IPS-18c (cell line): Measurements from ENCODE around the gene SCRT2.

Experiments
- H3K4me3 ChIP-seq: 2 replicates; pipeline ENCODE4 v1.7.0; 2013; ENCODE audit warnings: low read depth, mild to moderate bottlenecking, low read length, moderate library complexity; ENCODE audit not compliant: insufficient read depth
- H3K9me3 ChIP-seq: one replicate; pipeline ENCODE4 v1.6.1; 2013; ENCODE audit warnings: mild to moderate bottlenecking, low read length, moderate library complexity; ENCODE audit not compliant: control insufficient read depth, insufficient read depth

Gene SCRT2

DNA sequence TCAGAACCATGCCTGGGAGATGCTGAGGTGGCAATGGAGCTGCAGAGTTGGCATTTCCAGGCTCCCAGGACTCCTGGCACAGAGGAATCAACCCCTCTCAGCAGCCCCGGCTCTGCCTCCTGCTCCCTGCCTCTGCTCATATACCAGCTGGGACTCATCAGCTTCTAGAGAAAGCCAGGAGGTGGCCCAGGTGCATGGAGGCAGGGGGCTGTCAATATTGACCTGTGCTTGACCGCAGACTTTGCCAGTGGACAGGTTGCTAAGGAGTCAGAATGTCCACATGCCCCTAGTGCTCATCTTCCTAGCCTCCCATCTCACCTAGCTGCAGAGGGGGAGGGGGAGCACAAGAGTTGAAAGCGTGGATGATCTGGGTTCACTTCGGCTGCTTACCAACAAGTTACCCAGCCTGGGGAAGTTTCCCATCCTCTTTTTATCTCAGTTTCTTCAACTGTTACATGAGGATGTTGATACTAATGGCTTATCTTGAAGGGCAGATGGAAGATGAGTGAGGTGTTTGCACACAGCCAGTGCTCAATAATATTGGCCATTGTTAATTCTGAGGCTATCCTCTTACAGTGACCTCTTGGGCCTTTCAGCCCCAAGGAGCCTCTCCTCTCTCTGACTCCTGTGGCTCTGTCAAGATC lies 9.2 kb upstream of the SCRT2 start:
- Histone ChIP-seq H3K9me3 (no peaks in the 10 kb centered on the region), H3K4me3 (no peak overlapping the region)

DNA sequence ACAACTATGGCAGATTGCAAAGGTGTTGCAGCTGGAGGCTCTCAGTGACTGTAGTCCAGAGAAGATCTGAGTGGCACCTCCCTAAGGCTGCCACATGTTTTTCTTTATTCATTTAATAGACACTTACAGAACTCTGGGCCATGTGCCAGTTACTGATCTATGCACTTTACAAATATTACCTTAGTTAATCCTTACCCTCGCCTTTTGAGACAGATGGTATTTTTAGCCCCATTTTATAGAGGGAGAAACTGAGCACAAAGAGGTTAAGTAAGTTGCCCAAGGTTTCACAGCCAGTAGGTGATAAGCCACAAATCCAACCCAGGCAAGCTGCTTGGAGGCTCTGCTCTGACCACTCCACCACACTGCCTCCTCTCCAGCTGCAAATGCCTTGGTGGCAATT lies 6.5 kb upstream of the SCRT2 start:
- H3K4me3 ChIP-seq = no peak overlapping the region
- H3K9me3 ChIP-seq = no peaks in the 10 kb centered on the region

DNA sequence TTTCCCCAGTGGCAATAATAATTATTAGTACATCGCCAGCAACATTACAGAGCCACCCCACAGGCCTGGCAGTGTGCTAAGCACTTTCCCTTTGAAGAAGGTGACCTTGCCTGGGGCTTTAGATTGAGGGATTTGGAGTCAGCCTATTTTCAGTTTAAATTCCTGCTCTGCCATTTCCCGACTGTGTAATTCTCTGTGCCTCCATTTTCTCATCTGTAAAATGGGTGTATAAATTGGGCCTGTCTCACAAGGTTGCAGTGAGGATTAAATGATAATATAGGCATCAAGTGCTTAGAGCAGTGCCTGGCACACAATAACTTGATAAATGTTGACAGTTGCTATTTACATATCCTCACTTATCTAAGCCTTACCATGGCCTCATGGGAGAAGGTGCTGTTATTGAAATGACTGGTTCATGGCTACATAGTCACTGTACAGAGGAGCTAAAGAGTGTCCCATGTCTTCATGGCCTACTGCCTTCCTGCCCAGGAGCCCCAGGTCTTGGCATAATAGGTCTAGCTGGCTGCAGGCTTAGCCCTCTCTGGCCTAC lies 5.1 kb upstream of the SCRT2 start:
- H3K4me3 ChIP-seq = no peak overlapping the region

DNA sequence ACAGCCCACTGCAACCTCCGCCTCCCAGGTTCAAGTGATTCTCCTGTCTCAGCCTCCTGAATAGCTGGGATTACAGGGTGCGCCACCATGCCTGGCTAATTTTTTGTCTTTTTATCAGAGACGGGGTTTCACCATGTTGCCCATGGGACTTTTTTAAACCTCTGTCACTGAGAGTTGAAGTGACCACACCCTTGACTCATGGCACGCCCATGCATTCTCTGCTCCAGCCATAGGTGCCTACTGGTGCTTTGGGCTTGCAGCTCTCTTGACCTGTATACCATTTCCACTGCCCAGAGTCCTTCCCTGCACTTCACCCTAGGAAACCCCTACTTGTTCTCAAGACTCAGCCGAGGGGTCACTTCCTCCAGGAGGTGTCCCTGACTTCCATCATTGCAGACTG lies 2.4 kb upstream of the SCRT2 start:
- H3K9me3 ChIP-seq = no peaks in the 10 kb centered on the region
- H3K4me3 ChIP-seq = no peak overlapping the region

More for the DNA sequence above, 5.1 kb upstream of the SCRT2 start:
- no peaks in the 10 kb centered on the region for H3K9me3 ChIP-seq

DNA sequence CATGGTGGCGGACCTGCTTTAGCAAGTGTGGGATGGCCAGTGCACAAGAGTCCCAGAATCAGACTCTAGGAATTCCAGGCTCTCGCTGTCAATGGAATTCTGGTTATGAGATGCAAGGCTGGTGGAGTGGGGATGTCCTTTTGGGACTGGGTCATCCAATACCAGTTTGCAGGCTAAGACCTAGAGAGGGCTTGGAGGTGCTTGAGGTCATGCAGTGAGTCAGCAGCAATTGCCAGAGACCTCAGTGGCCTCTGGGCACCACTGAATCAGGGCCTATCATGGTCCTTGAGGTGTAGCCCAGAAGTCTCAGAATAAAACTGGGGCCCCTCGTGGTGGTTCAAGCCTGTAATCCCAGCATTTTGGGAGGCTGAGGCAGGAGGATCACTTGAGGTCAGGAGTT lies 1.4 kb upstream of the SCRT2 start:
- Histone ChIP-seq H3K4me3 (peak overlapping the region; percentile 74), H3K9me3 (no peaks in the 10 kb centered on the region)

DNA sequence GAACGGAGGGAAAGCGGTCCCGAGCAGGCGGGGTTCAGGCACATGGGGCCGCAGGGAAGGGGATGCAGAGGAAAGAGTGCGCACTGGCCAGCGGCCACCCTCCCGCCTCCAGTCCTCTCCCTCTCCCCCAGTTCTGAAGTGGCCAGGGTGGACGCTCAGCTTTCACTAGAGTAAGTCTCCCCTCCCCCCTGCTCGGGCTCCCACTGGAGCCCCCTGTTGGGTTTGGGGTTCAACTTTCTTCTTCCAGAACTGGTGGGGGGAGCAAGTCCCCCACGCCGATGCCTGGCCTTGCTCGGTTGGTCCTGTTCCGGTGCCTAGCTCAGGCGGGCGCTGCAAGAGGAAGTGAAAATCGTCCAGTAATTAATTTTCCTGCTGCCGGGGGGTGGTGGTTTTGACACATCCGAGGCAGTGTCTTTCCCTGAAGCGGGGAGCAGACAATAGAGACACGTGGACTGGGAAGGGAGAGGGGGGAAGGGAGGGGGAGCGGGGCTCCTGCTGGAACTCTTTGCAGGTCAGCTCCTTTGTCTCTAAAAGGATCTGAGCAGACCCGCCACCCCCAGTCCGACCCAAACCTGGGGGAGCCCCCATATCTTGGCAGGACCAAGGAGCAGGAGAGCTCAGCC lies 824 bp upstream of the SCRT2 start:
- H3K4me3 ChIP-seq = peak overlapping the region; percentile 74
- no peaks in the 10 kb centered on the region for H3K9me3 ChIP-seq

DNA sequence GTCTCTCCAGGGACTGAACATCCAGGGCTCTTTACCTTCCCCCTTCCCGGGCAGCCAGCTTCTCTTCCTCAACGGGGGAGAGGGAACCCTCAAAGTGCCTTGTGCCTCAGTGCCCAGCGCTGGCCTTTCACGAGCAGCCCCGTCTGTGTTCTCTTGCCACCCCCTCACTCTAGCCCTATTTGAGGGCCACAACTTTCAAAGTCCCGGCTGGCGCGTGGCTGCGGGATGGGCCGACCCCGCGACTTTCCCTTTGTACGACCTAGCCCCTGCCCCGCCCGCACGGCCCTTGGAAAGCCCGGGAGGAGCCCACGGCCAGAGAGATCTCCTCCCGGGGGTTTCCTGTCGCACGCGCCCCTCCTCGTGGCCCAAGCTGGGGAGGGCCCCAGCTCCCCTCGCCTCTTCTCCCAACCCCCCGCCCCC lies 559 bp downstream of the SCRT2 start:
- H3K9me3 ChIP-seq = no peaks in the 10 kb centered on the region
- H3K4me3 ChIP-seq = peak overlapping the region; percentile 49

DNA sequence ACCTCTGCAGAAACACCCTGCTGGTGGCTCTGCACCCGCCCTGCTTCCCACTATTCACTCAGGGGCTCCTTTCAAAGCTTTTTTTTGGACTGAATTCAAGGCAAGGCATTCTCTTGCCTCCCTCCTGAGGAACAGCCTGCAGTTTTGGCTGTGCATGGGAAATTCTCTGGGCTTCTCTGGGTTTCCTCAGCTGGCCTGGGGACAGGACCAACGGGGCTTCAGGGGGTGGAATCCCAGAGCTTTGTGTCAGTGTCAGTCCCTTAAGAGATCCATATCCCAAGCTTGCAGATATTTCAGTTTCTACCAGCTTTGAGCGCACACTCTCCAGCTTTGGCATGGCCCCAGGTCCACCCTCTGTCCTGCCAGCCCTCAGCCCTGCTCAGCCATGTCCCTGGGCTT lies 2.0 kb downstream of the SCRT2 start:
- Histone ChIP-seq H3K4me3 (no peak overlapping the region), H3K9me3 (no peaks in the 10 kb centered on the region)

DNA sequence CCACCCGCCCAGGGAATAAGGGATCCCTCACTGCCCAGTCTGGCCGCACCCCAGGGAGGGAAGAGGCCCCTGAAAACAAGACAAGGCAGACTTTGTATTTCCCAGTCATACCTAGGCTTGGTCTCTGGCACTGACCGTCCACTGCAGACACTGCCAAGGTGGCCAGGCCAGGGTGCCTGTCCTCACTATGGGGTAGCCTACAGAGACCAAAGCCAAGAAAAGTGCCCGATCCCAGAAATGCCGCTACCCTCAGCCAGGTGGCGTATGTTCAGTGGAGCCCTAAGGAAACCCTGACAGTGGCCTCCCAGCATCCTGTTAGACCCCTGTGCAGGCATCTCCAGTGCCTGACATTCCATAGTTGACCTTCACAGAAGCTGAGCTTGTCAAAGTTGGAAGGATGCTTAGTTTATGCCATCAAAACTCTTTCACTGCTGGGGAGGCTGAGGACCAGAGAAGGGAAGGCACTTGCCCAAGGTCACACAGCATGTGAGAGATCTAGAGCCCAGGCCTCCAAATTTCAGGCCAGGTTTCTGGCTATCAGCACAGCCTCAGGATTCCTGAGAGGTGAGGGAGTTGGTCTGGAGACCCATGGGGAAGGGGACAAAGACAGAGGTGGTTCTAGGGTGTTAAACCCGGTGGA lies 2.5 kb downstream of the SCRT2 start:
- no peaks in the 10 kb centered on the region for H3K9me3 ChIP-seq
- H3K4me3 ChIP-seq = no peak overlapping the region

DNA sequence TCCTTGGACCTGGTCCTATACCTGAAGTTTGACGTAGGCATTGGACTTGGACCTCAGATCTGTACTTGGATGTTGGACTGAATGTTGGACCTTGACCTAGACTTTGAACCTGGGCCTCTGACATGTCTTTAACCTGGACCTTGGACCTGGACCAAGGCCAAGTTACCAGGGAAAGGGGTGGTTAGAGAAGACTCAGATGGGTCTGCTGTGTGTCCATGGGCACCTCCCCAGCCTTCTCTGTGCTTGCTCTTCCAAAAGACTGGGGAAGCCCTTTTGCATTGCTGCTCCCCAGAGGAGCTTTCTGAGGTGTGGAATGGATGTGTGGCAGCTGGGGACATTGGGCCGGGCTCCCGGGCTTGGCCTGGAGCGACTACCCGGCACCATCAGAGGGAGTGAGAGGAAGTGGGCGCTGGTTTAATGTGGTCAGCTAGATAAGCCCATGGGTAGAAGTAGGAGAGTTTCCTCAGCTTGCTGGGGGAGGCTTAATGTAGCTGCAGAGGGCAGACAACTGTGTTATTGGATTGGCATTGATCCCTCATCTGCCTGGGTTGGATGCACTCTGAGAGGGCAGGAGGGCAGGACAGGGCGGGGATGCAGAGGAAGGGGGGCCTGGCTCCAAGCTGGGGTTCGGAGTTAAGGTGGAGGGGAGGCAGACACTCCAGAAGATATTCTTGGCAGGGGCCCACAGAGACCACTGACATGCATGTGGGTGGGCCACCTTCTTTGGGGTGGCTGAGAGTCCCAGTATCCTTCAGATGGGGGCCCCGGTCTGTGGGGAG lies 4.2 kb downstream of the SCRT2 start:
- Histone ChIP-seq H3K4me3 (no peak overlapping the region), H3K9me3 (no peaks in the 10 kb centered on the region)

DNA sequence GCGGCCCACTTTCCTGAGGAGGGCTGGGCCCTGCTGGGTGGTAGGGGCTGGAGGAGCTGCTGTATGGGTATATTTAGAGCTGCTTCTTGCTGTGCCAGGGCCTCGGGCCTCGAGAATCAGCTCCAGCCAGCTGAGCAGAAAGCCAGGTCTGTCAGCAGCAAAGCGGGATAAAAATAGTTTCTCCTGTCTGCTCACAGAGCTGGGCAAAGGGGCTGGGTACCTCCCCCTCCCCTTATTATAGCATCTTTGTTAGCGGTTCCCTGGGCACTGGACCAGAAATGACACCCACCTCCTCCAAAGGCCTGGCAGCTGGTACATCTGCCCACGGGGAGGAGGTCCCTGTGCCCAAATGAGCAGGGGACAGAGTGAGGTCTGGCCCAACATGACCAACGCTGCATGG lies 6.0 kb downstream of the SCRT2 start:
- no peaks in the 10 kb centered on the region for H3K9me3 ChIP-seq
- H3K4me3 ChIP-seq = no peak overlapping the region

DNA sequence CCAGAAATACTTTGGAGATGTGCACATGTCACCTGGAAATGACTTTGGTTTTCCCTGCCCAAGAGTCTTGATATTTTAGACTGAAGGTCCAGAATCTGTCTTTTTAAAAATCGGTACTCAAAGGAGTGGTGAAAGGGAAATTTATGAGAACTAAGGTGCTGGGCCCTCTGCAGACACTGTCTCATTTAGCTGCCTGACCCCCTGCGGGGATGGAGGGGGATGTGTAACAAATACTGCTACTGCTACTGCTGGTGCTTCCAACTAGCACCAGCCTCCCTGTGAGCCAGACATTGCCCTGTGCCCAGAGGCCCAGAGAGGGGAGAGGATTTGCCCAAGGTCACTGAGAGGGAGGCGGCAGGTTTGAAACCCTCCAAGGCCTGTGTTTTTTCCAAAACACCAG lies 7.0 kb downstream of the SCRT2 start:
- Histone ChIP-seq H3K4me3 (no peak overlapping the region), H3K9me3 (no peaks in the 10 kb centered on the region)

DNA sequence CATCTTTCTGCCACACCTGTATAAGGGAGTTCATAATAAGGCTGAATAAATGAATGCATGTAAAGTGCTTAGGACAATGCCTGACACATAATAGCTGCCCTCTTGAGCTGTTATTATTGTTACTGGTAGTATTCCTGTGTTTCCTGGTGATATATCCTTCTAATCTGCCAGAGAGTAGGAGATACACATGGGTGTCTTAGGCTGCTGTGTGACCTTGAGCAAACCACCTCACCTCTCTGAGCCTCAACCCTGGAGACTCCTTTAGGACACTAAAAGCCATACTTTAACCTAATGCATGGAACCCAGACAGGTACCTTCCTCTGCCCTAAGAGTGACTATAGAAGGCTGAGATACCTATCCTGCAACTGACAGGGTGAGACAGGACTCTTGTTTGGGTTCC lies 7.6 kb downstream of the SCRT2 start:
- Histone ChIP-seq H3K9me3 (no peaks in the 10 kb centered on the region), H3K4me3 (no peak overlapping the region)

DNA sequence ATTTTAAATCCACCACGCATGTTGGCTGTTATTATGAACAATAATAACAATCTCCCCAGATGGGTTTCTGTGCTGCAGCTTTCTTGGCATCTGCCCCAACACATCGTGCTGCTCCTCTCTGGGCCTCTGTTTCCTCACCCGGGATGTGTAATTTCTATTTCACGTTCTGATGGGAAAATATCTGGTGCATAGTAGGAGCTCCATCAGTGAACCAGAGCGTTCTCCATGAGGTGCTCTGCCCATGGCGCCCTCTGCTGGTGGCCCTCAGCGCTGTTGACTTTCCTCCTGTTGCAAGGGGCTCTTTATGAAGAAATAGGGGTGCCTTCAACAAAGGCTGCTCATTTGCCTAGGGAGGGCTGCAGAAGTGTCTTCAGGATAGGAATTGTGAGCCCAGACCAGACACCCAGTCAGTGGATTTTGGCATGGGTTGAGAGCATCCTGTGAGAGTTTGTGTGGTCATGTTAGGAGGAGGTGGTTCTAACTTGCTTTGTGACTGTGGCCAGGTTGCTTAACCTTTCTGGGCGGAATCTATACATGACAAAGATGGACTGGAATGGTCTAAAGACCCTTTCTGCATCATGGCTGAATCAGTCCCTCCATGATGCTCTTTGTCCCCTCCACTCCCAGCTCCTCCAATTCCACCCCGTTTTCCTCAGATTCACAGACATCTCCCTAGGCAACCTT lies 8.1 kb downstream of the SCRT2 start:
- no peaks in the 10 kb centered on the region for H3K9me3 ChIP-seq
- H3K4me3 ChIP-seq = no peak overlapping the region

DNA sequence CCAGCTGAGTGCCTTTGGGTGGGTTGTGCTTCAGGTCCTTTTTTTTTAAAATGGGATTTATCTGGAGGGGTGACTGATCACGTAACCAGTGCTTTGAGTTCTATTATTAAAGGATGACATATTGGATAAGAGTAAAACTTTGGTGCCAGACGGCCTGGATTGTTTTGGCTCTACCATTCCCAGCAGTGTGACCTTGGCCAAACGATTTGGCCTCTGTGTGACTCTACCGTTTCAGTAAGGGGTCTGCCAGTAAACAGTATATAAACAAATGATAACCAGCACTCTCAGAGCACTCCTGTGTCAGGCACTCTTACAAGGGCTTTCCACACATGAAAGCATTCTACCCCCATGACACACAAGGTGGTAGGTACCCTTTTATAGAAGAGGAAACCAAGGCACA lies 8.7 kb downstream of the SCRT2 start:
- no peak overlapping the region for H3K4me3 ChIP-seq
- H3K9me3 ChIP-seq = no peaks in the 10 kb centered on the region

DNA sequence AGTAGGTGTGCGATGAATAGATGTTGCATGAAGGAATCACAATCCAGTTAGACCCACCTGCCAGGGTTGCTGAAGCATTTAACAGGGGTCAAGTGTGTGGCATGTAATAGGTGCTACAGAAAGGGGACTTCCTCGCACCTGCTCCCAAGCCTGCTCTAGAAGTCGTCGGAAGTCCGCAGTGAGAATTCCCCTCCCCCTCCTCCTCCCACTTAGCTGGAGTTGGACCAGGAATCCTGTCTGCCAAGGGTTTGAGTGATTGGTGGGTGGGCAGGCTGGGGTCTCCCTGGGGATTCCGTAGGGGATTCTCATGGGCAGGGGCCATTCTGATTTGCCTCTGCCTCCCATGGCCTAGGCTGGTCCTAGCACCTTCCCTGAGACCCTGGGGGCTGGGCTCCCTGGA lies 10.3 kb downstream of the SCRT2 start:
- no peak overlapping the region for H3K4me3 ChIP-seq

DNA sequence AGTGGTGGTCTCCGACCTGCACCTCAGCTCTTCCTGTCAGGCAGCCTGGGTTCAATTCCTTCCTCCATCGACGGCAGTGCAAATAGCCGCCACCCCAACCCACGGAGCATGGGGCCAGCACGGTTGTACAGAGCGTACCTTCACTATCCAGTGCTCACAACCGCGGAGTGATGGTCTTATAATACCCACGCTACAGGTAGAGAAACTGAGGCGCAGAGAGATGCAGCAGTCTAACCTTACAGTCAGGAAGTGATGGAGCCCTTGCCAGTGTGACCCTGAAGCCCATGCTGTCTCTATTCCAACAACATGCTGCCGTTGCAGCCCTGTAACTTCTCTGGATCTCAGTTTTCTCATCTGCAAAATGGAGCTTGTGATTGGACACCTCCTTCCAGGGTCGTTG lies 11.0 kb downstream of the SCRT2 start:
- no peaks in the 10 kb centered on the region for H3K9me3 ChIP-seq
- H3K4me3 ChIP-seq = no peak overlapping the region

More for the DNA sequence above, 10.3 kb downstream of the SCRT2 start:
- H3K9me3 ChIP-seq = no peaks in the 10 kb centered on the region
